Mesenchymal stem cell (in vitro differentiated cells and primary cell): ENCODE data around the gene ASCC2.

ENCODE experiments used
- DNase-seq: peaks from one replicate; pipeline ENCODE4 v3.0.0-alpha.2; 2013
- H2AFZ ChIP-seq: one replicate; pipeline ENCODE4 v1.6.1; 2013; ENCODE audit warnings: low read depth, mild to moderate bottlenecking, control low read depth, inconsistent platforms, low read length, moderate library complexity
- H2AK5ac ChIP-seq: 2 replicates; pipeline ENCODE4 v1.6.1; 2013; ENCODE audit warnings: low read length, moderate library complexity, mild to moderate bottlenecking, inconsistent platforms; ENCODE audit not compliant: severe bottlenecking
- H2BK120ac ChIP-seq: one replicate; pipeline ENCODE4 v1.6.1; 2013; ENCODE audit warnings: low read depth, mild to moderate bottlenecking, inconsistent platforms, low read length, moderate library complexity
- H2BK12ac ChIP-seq, 2 experiments: one replicate each; pipeline ENCODE4 v1.6.1; 2013; ENCODE audit warnings: inconsistent platforms in 2 of 2, low read length in 2 of 2, mild to moderate bottlenecking in 2 of 2, moderate library complexity in 2 of 2, control low read depth in 1 of 2
- H2BK15ac ChIP-seq: one replicate; pipeline ENCODE4 v1.6.1; 2013; ENCODE audit warnings: mild to moderate bottlenecking, low read depth, inconsistent platforms; ENCODE audit not compliant: poor library complexity, severe bottlenecking
- H2BK5ac ChIP-seq: 2 replicates; pipeline ENCODE4 v1.6.1; 2013; ENCODE audit warnings: low read depth, mild to moderate bottlenecking, low read length, control low read depth, inconsistent platforms; ENCODE audit not compliant: poor library complexity, severe bottlenecking
- H3K14ac ChIP-seq, 2 experiments: one replicate each; pipeline ENCODE4 v1.6.1; 2013; ENCODE audit warnings: inconsistent platforms in 2 of 2, low read length in 2 of 2, control low read depth in 1 of 2, mild to moderate bottlenecking in 1 of 2, moderate library complexity in 1 of 2
- H3K18ac ChIP-seq, 2 experiments: one replicate each; pipeline ENCODE4 v1.6.1; 2013; ENCODE audit warnings: inconsistent platforms in 2 of 2, low read length in 2 of 2, control low read depth in 1 of 2, low read depth in 1 of 2, mild to moderate bottlenecking in 1 of 2
- H3K23ac ChIP-seq, 2 experiments: one replicate each; pipeline ENCODE4 v1.6.1; 2013; ENCODE audit warnings: inconsistent platforms in 2 of 2, low read length in 2 of 2, mild to moderate bottlenecking in 2 of 2, moderate library complexity in 2 of 2, control low read depth in 1 of 2
- H3K27ac ChIP-seq: 2 replicates; pipeline ENCODE4 v1.5.1; 2013; ENCODE audit warnings: mild to moderate bottlenecking, moderate library complexity, low read length, control low read depth, inconsistent platforms; ENCODE audit not compliant: poor library complexity, severe bottlenecking
- H3K27me3 ChIP-seq, 2 experiments: 2 replicates each; pipeline versions ENCODE4 v1.6.1 to v1.7.0; 2013; ENCODE audit warnings: low read length in 2 of 2, mild to moderate bottlenecking in 2 of 2, moderate library complexity in 2 of 2, control low read depth in 1 of 2, inconsistent platforms in 1 of 2; ENCODE audit not compliant: control insufficient read depth in 1 of 2, insufficient read depth in 1 of 2
- H3K36me3 ChIP-seq, 2 experiments: 2 replicates each; pipeline versions ENCODE4 v1.6.1 to v1.7.0; 2013; ENCODE audit warnings: low read length in 2 of 2, control low read depth in 1 of 2, inconsistent platforms in 1 of 2, low read depth in 1 of 2, mild to moderate bottlenecking in 1 of 2; ENCODE audit not compliant: insufficient read depth in 2 of 2, control insufficient read depth in 1 of 2
- H3K4ac ChIP-seq, 2 experiments: one replicate each; pipeline ENCODE4 v1.6.1; 2013; ENCODE audit warnings: inconsistent platforms in 2 of 2, low read length in 2 of 2, mild to moderate bottlenecking in 2 of 2, moderate library complexity in 2 of 2, control low read depth in 1 of 2, low read depth in 1 of 2
- H3K4me1 ChIP-seq: 2 replicates; pipeline ENCODE4 v1.6.1; 2013; ENCODE audit warnings: low read depth, low read length, control low read depth; ENCODE audit not compliant: control insufficient read depth, insufficient read depth
- H3K4me2 ChIP-seq: 2 replicates; pipeline ENCODE4 v1.6.1; 2013; ENCODE audit warnings: low read length, mild to moderate bottlenecking, inconsistent platforms; ENCODE audit not compliant: poor library complexity, severe bottlenecking
- H3K4me3 ChIP-seq, 2 experiments: 2 replicates each; pipeline versions ENCODE4 v1.5.1 to v1.7.0; 2013; ENCODE audit warnings: low read length in 2 of 2, mild to moderate bottlenecking in 2 of 2, control low read depth in 1 of 2, low read depth in 1 of 2; ENCODE audit not compliant: insufficient read depth in 1 of 2
- H3K79me1 ChIP-seq: replicated peaks from 2 replicates; pipeline ENCODE4 v1.6.1; 2013; ENCODE audit warnings: mild to moderate bottlenecking, control low read depth, low read length, inconsistent platforms; ENCODE audit not compliant: poor library complexity, severe bottlenecking
- H3K9ac ChIP-seq: 2 replicates; pipeline ENCODE4 v1.7.0; 2013; ENCODE audit warnings: mild to moderate bottlenecking, low read length, moderate library complexity
- H3K9me3 ChIP-seq: 2 replicates; pipeline ENCODE4 v1.7.0; 2013; ENCODE audit warnings: mild to moderate bottlenecking, low read length; ENCODE audit not compliant: control insufficient read depth
- H4K8ac ChIP-seq: one replicate; pipeline ENCODE4 v1.6.1; 2013; ENCODE audit warnings: inconsistent platforms, mild to moderate bottlenecking, low read length, moderate library complexity
- H4K91ac ChIP-seq: one replicate; pipeline ENCODE4 v1.6.1; 2013; ENCODE audit warnings: mild to moderate bottlenecking, low read length, inconsistent platforms
- WGBS: methylation state at CpG from one replicate; pipeline ENCODE4 v1.1.7; 2013; ENCODE audit warnings: mixed read lengths; 5-methylcytosine and 5-hydroxymethylcytosine counted together

Gene ASCC2

DNA sequence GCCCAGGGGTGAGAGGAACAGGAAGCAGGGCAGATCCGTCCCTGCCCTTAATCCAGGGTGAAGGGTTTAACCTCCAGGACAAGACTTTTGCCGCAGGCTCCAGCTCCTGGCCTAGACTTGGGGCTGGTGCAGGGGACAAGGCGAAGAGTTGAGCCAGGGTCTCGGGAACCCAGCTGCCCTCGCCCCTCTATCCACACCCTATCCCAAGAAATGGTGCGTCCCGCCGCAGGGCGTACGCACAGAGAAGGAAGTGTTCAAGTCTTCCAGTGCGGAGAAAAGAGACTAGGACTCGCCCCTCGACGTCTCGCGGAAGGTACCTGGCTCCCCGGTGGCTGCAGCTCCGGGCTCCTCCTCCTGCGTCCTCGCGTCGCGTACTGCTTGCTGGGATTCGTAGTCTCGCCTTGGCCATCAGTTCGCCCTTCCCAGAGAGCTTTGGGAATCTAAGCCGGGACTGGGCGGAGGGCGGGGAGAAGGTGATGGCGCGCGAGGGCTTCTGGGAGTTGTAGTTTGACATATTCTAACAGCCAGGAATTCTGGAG, 71.4 kb downstream of the ASCC2 start, which contains the start of gene ZMAT5:
ZMAT5 (minus strand) TSS at position 376 of the 539 bp plus-strand sequence. CDS start 18,463 bp downstream, outside the sequence.
- peak within 1 kb of the TSS; percentile 83 for H4K8ac ChIP-seq
- H3K27ac ChIP-seq: peak within 1 kb of the TSS; percentile 79
- no peaks in the 10 kb centered on the region for H3K9me3 ChIP-seq
- peak within 1 kb of the TSS; percentile 97 for H3K9ac ChIP-seq
- peak within 1 kb of the TSS; percentile 94 for H4K91ac ChIP-seq
- DNase-seq: peak; percentile 97
- peaks cover 19 to 24% of the 10 kb centered on the region in 2 experiments for H3K36me3 ChIP-seq
- WGBS: under 1% methylated on average over 32 of the region's 32 CpGs
- H2BK5ac ChIP-seq: no peak within 1 kb of the TSS
- H3K4me3 ChIP-seq: peak within 1 kb of the TSS; percentile 97
- peak within 1 kb of the TSS; percentile 86 to 100 for H3K18ac ChIP-seq
- H3K4ac ChIP-seq: peak within 1 kb of the TSS; percentile 36 to 92
- peak within 1 kb of the TSS in 1 of 2 experiments; percentile 99 for H3K14ac ChIP-seq
- no peak within 1 kb of the TSS for H2BK12ac ChIP-seq
- H3K4me1 ChIP-seq: peaks cover 14% of the 10 kb centered on the region
- H2AFZ ChIP-seq: peak within 1 kb of the TSS; percentile 88
- no peaks in the 10 kb centered on the region for H3K27me3 ChIP-seq
- H2BK120ac ChIP-seq: no peak within 1 kb of the TSS
- no peak within 1 kb of the TSS for H2BK15ac ChIP-seq
- H3K4me2 ChIP-seq: peak within 1 kb of the TSS; percentile 84
- peaks cover 22% of the 10 kb centered on the region for H3K79me1 ChIP-seq
- no peak within 1 kb of the TSS for H3K23ac ChIP-seq
- no peak within 1 kb of the TSS for H2AK5ac ChIP-seq

DNA sequence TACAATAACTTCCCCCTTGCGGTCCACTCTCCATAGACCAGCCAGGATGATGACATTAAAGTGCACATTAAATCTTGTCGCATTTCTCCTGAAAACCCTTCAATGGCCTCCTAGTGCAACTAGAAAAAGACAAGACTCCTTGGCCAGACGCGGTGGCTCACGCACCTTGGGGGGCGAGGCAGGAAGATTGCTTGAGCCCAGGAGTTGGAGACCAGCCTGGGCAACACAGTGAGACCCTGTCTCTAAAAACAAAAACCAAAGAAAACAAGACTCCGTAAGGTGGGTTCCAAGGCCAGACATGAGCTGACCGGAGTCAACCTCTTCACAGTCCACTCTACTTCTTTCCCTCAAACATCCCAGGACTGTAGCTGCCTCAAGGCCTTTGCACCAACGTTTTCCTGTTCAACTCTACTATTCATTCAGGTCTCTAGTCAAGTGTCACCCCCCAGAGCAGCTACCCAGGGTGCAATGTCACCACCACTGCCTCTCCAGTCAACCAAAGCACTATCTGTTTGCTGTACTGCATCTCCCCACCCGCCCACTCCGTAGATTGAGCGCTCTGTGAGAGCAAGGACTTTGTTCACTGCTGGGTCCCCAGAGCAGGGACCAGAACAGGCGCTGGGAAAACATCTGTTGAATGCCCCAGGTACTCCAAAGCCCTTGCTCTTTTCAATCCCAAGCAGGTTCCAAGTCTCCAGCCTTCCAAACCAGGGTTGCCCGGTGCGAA, 72.0 kb downstream of the ASCC2 start:
- Histone ChIP-seq H2BK120ac (no peak overlapping the region), H3K27ac (peak overlapping the region; percentile 79), H3K27me3 (no peaks in the 10 kb centered on the region), H3K36me3 (peaks cover 14 to 22% of the 10 kb centered on the region in 2 experiments), H3K23ac (no peak overlapping the region), H3K9me3 (no peaks in the 10 kb centered on the region), H3K4me2 (peak overlapping the region; percentile 75), H4K8ac (peak overlapping the region; percentile 3), H4K91ac (no peak overlapping the region), H3K4me1 (peaks cover 14% of the 10 kb centered on the region), H3K4me3 (peak overlapping the region; percentile 70 to 97), H3K4ac (peak overlapping the region in 1 of 2 experiments; percentile 74), H3K18ac (peak overlapping the region; percentile 65 to 73), H2BK5ac (no peak overlapping the region), H2BK12ac (no peak overlapping the region), H3K14ac (peak overlapping the region in 1 of 2 experiments; percentile 93), H3K79me1 (peaks cover 20% of the 10 kb centered on the region), H2AK5ac (no peak overlapping the region), H3K9ac (peak overlapping the region; percentile 97), H2BK15ac (no peak overlapping the region), H2AFZ (peak overlapping the region; percentile 87)
- no peak for DNase-seq
- whole genome bisulfite sequencing: 61% methylated on average over 15 of the region's 15 CpGs

DNA sequence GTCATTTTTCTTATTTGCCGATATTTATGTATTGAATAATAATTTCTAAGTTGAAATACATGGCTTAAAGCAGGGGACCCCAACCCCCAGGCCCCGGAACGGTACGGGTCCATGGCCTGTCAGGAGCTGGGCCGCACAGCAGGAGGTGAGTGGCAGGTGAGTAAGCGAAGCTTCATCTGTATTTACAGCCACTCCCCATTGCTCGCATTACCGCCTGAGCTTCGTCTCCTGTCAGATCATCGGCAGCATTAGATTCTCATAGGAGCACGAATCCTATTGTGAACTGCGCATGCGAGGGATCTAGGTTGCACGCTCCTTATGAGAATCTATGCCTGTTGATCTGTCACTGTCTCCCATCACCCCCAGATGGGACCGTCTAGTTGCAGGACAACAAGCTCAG, 75.8 kb downstream of the ASCC2 start:
- whole genome bisulfite sequencing: 84% methylated on average over 13 of the region's 15 CpGs
- Histone ChIP-seq H3K27ac (no peak overlapping the region), H3K4me1 (peaks cover 8% of the 10 kb centered on the region), H3K4me2 (no peak overlapping the region), H2BK15ac (no peak overlapping the region), H2BK5ac (no peak overlapping the region), H2AK5ac (no peak overlapping the region), H3K9ac (no peak overlapping the region), H3K4ac (no peak overlapping the region), H2AFZ (no peak overlapping the region), H4K8ac (no peak overlapping the region), H3K9me3 (no peaks in the 10 kb centered on the region), H3K36me3 (no peaks in the 10 kb centered on the region), H3K23ac (no peak overlapping the region), H3K18ac (no peak overlapping the region), H3K27me3 (no peaks in the 10 kb centered on the region), H2BK12ac (no peak overlapping the region), H3K79me1 (peaks cover 11% of the 10 kb centered on the region), H3K14ac (no peak overlapping the region), H4K91ac (no peak overlapping the region), H3K4me3 (no peak overlapping the region), H2BK120ac (no peak overlapping the region)
- no peak for DNase-seq

DNA sequence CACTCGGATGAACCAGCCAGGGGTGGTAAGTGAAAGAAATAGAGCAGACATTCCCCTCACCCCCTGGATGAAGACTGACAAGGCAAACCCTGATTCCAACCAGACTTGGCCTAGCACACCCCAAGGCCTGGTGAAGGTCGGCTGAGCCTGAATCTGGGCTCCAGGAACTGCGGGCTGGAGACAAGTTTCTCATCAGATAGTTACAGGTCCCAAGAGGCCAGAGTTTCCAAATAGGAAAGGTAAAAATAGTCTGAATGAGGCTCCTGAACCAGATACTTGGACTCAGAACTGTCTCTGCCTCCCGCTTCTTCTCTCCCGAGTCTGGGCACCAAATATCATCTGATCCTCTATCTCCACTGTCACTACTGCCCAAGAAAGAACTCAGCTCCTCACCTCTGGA, 79.1 kb downstream of the ASCC2 start:
- Histone ChIP-seq H4K91ac (no peak overlapping the region), H4K8ac (no peak overlapping the region), H3K9me3 (no peaks in the 10 kb centered on the region), H3K4me1 (peaks cover 2% of the 10 kb centered on the region), H3K4me3 (no peak overlapping the region), H3K4me2 (no peak overlapping the region), H3K18ac (no peak overlapping the region), H3K36me3 (peaks cover under 1 to 4% of the 10 kb centered on the region in 2 experiments), H3K14ac (no peak overlapping the region), H3K27ac (no peak overlapping the region), H2AK5ac (no peak overlapping the region), H3K27me3 (no peaks in the 10 kb centered on the region), H2BK12ac (no peak overlapping the region), H3K79me1 (peaks cover 9% of the 10 kb centered on the region), H2BK5ac (no peak overlapping the region), H2AFZ (no peak overlapping the region), H2BK120ac (no peak overlapping the region), H3K23ac (peak overlapping the region in 1 of 2 experiments; percentile 52), H3K9ac (peak overlapping the region; percentile 15), H3K4ac (no peak overlapping the region), H2BK15ac (peak overlapping the region; percentile 89)
- WGBS: 82% methylated on average over 4 of the region's 5 CpGs
- no peak for DNase-seq
